ENCODE data around the gene JADE2.

Gene JADE2

GRCh38 chr5:134519989-134520388, 5.5 kb upstream of the JADE2 start:
- Histone ChIP-seq H3K9me2 (ENCODE audit: low read depth, low read length) (no peaks in the 10 kb centered on the region), H3K9ac (ENCODE audit: low read length) (no peak overlapping the region), H3K27ac (ENCODE audit: low read depth, low read length, poor library complexity, severe bottlenecking) (no peak overlapping the region), H3K27me3 (ENCODE audit: insufficient read depth, low read length) (no peaks in the 10 kb centered on the region), H4K20me1 (ENCODE audit: insufficient read depth, low read length) (no peaks in the 10 kb centered on the region), H3K79me2 (ENCODE audit: insufficient read depth, low read length) (no peaks in the 10 kb centered on the region), H3K4me2 (ENCODE audit: low read length) (no peak overlapping the region), H3K4me1 (ENCODE audit: insufficient read depth, low read length, severe bottlenecking) (peaks cover 3% of the 10 kb centered on the region), H3K4me3 (ENCODE audit: low read depth, low read length, poor library complexity, severe bottlenecking) (no peak overlapping the region), H2AFZ (ENCODE audit: low read length) (no peak overlapping the region), H3K36me3 (ENCODE audit: insufficient read depth, low read length) (no peaks in the 10 kb centered on the region), H3F3A (ENCODE audit: insufficient read depth, low read length) (0 out of 2 replicates have a peak, but pooled peaks cover 4% of the 10 kb centered on the region), H3K9me3 (ENCODE audit: low read length) (no peaks in the 10 kb centered on the region)
- no peak for TF ChIP-seq CTCF (IDR thresholded peaks at IDR 0.05; ENCODE audit: low read length)
- no peak for TF ChIP-seq EZH2 (IDR thresholded peaks at IDR 0.05; ENCODE audit: borderline replicate concordance, low read length)

GRCh38 chr5:134521841-134522240, 3.6 kb upstream of the JADE2 start:
- Histone ChIP-seq H3K4me3 (ENCODE audit: low read depth, low read length, poor library complexity, severe bottlenecking) (no peak overlapping the region), H3K9me2 (ENCODE audit: low read depth, low read length) (no peaks in the 10 kb centered on the region), H3K36me3 (ENCODE audit: insufficient read depth, low read length) (no peaks in the 10 kb centered on the region), H3F3A (ENCODE audit: insufficient read depth, low read length) (0 out of 2 replicates have a peak, but pooled peaks cover 4% of the 10 kb centered on the region), H3K9ac (ENCODE audit: low read length) (no peak overlapping the region), H3K4me1 (ENCODE audit: insufficient read depth, low read length, severe bottlenecking) (peaks cover 3% of the 10 kb centered on the region), H4K20me1 (ENCODE audit: insufficient read depth, low read length) (no peaks in the 10 kb centered on the region), H3K4me2 (ENCODE audit: low read length) (no peak overlapping the region), H3K27ac (ENCODE audit: low read depth, low read length, poor library complexity, severe bottlenecking) (no peak overlapping the region), H3K9me3 (ENCODE audit: low read length) (no peaks in the 10 kb centered on the region), H2AFZ (ENCODE audit: low read length) (no peak overlapping the region), H3K79me2 (ENCODE audit: insufficient read depth, low read length) (no peaks in the 10 kb centered on the region), H3K27me3 (ENCODE audit: insufficient read depth, low read length) (no peaks in the 10 kb centered on the region)
- TF ChIP-seq CTCF (IDR thresholded peaks at IDR 0.05; ENCODE audit: low read length) (no peak), EZH2 (IDR thresholded peaks at IDR 0.05; ENCODE audit: borderline replicate concordance, low read length) (no peak)

GRCh38 chr5:134523543-134524271, 1.8 kb upstream of the JADE2 start:
- Histone ChIP-seq H3K36me3 (ENCODE audit: insufficient read depth, low read length) (no peaks in the 10 kb centered on the region), H4K20me1 (ENCODE audit: insufficient read depth, low read length) (no peaks in the 10 kb centered on the region), H3F3A (ENCODE audit: insufficient read depth, low read length) (0 out of 2 replicates have a peak, but pooled peaks cover 4% of the 10 kb centered on the region), H3K79me2 (ENCODE audit: insufficient read depth, low read length) (peaks cover 8% of the 10 kb centered on the region), H3K9me3 (ENCODE audit: low read length) (no peaks in the 10 kb centered on the region), H3K9me2 (ENCODE audit: low read depth, low read length) (no peaks in the 10 kb centered on the region), H3K27me3 (ENCODE audit: insufficient read depth, low read length) (no peaks in the 10 kb centered on the region), H3K27ac (ENCODE audit: low read depth, low read length, poor library complexity, severe bottlenecking) (no peak overlapping the region), H2AFZ (ENCODE audit: low read length) (no peak overlapping the region), H3K4me3 (ENCODE audit: low read depth, low read length, poor library complexity, severe bottlenecking) (peak overlapping the region; percentile 95), H3K4me2 (ENCODE audit: low read length) (peak overlapping the region; percentile 100), H3K4me1 (ENCODE audit: insufficient read depth, low read length, severe bottlenecking) (peaks cover 14% of the 10 kb centered on the region), H3K9ac (ENCODE audit: low read length) (peak overlapping the region; percentile 96)
- TF ChIP-seq CTCF (IDR thresholded peaks at IDR 0.05; ENCODE audit: low read length), result no peak
- no peak for TF ChIP-seq EZH2 (IDR thresholded peaks at IDR 0.05; ENCODE audit: borderline replicate concordance, low read length)

Data from OCI-LY1 (cell line).